Colonic mucosa (tissue), 4 donors: ENCODE results near the gene KLF3. TPM values are rescaled to one million over a fixed set of nuclear protein-coding genes. Genes with fewer than 3 reads are reported as not detected.

ENCODE experiments used
- DNase-seq: peaks from one replicate; pipeline ENCODE4 v3.0.0-alpha.2; 2020
- H3K27ac ChIP-seq: fragments of 200-600 bp; one replicate; pipeline ENCODE4 v1.8.0; 2021
- H3K27me3 ChIP-seq: fragments of 200-600 bp; one replicate; pipeline ENCODE4 v1.8.0; 2021
- H3K36me3 ChIP-seq: fragments of 200-600 bp; one replicate; pipeline ENCODE4 v1.8.0; 2021
- H3K4me1 ChIP-seq: fragments of 200-600 bp; one replicate; pipeline ENCODE4 v1.8.0; 2021; ENCODE audit warnings: mild to moderate bottlenecking
- H3K4me3 ChIP-seq: fragments of 200-600 bp; one replicate; pipeline ENCODE4 v1.8.0; 2021
- H3K9ac ChIP-seq, 2 donors: one replicate each; pipeline ENCODE4 v1.7.0; 2013; ENCODE audit warnings: control low read depth in 2 of 2, low read depth in 2 of 2, low read length in 2 of 2
- H3K9me3 ChIP-seq: fragments of 200-600 bp; one replicate; pipeline ENCODE4 v1.8.0; 2021
- intact Hi-C: fragments of 100-400 bp; cut with DNase I; formaldehyde crosslinking; loops from one replicate; pipeline ENCODE4 v1.14.1; 2022
- total RNA-seq, 2 donors: library from RNA; stranded (reverse); fragmentation: NEBNext Ultra II Directional in 1 of 2; extraction: Animal tissue kit (Norgen Biotek cat#: 25700) in 1 of 2; gene quantifications; one replicate each; pipeline ENCODE4 v1.2.1, GENCODE V29; 2021
- TF ChIP-seq, protein P1 (sequence below): fragments of 200-600 bp; IDR thresholded peaks from one replicate; pipeline ENCODE4 v1.8.0; 2022; ENCODE audit warnings: antibody characterized with exemption, mild to moderate bottlenecking
- donor health status: healthy.
- donor health status: DM: no; HTN: no; CAD: no.
- donor health status: DM: no; HTN: no; CAD: no.

The KLF3 gene
- total RNA-seq, 2 donors from 2014 or later, result 87.1 to 116 TPM

DNA sequence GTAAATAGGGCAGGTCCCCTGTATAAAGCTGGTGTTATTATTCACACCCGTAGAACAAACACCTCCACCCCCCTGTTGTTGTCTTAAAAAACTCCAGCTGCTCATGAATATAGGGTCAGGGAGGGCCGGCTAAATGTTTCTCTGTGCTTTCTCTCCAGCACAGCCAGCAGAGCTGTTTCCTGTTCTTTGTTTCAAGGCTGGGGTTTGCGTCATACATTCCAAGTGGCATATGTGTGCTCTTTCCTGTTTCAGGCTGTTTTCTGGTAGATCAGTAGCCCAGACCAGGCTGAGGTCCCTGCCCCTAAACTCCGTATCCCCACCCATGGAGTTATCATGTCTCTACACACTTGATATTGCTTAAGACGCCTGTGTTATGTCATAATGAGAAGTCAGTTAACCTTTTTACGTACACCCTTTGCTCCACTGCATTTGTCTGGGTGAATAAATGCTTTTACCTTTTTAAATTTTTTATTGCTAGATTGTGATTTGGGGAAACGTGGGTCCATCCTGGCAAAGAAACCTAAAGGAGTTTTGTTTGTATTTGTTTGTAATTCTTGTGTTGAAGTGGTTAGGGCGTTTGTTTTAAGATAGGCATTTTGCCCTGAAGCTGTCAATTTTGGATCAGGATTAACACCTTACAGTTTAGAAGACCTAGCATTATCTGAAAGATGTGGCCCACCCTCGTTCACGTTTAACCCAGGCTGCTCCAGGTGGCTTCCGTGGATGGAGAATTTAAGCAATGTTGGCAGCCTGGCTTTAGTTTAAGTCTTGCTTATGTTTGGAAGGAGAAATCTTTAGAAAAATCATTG, 3.3 kb downstream of the KLF3 start:
- TF ChIP-seq, protein P1, sequence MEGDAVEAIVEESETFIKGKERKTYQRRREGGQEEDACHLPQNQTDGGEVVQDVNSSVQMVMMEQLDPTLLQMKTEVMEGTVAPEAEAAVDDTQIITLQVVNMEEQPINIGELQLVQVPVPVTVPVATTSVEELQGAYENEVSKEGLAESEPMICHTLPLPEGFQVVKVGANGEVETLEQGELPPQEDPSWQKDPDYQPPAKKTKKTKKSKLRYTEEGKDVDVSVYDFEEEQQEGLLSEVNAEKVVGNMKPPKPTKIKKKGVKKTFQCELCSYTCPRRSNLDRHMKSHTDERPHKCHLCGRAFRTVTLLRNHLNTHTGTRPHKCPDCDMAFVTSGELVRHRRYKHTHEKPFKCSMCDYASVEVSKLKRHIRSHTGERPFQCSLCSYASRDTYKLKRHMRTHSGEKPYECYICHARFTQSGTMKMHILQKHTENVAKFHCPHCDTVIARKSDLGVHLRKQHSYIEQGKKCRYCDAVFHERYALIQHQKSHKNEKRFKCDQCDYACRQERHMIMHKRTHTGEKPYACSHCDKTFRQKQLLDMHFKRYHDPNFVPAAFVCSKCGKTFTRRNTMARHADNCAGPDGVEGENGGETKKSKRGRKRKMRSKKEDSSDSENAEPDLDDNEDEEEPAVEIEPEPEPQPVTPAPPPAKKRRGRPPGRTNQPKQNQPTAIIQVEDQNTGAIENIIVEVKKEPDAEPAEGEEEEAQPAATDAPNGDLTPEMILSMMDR, result no peak
- Histone ChIP-seq H3K4me3 (peak overlapping the region; percentile 80), H3K36me3 (no peaks in the 10 kb centered on the region), H3K4me1 (peaks cover 27% of the 10 kb centered on the region), H3K9me3 (no peaks in the 10 kb centered on the region), H3K27ac (peak overlapping the region; percentile 98), H3K27me3 (no peaks in the 10 kb centered on the region), H3K9ac (peak overlapping the region; percentile 78 to 98)
- peak; percentile 93 for DNase-seq
- intact Hi-C loops, result loop anchor here (2.0 kb wide), 1 partner anchor 348 kb away; no protein-coding TSS in a partner anchor

DNA sequence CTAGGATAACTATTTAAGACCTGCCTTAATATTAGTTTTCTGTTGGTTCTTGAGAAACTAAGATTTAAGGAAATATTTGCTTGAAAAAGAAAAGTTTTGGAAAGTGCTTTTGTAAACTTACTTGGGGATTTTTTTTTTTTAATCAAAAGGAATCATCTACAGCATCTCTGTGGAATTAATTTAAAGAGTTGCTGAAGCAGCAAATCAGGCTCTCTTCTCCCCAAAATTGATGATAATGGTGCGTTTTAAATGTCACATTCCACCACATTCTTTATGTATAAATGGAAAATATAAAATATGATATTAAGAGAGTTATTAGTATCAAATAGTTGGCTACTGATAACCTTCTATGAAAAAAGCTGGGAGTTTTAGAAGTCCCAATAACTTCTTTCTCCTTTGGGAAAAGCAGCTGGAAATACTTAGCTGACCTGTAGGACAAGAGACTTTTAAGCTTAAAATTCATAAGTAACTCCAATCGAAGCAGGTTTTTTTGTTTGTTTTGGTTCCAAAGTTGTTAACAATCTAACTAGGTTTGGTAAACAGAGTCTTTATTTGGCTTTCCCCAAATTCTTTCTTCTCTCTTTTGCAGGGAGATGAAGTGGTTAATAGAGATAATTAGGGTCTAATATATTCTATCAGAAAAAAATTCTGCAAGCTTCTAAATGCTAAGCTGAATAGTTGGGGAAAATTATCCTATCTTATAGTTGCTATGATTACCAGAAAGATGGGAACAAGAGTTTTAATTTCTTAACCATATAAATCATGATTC, 4.4 kb downstream of the KLF3 start:
- no peak for DNase-seq
- Histone ChIP-seq H3K9ac (peak overlapping the region in 1 of 2 donors; percentile 88), H3K9me3 (no peaks in the 10 kb centered on the region), H3K4me1 (peaks cover 30% of the 10 kb centered on the region), H3K27ac (peak overlapping the region; percentile 98), H3K4me3 (no peak overlapping the region), H3K36me3 (no peaks in the 10 kb centered on the region), H3K27me3 (no peaks in the 10 kb centered on the region)
- TF ChIP-seq, protein P1, result no peak
- intact Hi-C loops, result no loop called here

DNA sequence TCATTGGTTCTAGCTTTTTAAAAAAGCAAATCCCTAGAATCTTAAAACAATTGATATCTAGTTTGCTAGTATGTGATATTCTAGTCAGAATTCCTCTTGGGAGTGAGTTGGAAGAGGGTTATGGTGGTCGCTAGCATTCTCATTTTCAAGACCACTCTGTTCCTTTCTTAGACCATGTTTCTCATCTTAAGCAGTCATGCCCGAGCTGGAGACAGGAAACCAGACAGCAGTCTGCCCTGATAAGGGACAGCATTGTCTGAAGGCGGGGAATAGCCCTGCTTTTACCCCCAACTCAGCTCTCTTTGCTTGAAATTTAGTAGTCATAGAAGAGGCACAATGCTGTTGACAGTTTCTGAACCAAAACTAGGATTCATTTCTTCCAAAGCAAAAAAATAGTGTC, 5.2 kb downstream of the KLF3 start:
- Histone ChIP-seq H3K27ac (peak overlapping the region; percentile 98), H3K9me3 (no peaks in the 10 kb centered on the region), H3K27me3 (no peaks in the 10 kb centered on the region), H3K4me1 (peaks cover 32% of the 10 kb centered on the region), H3K9ac (peak overlapping the region; percentile 51 to 88), H3K4me3 (no peak overlapping the region), H3K36me3 (no peaks in the 10 kb centered on the region)
- TF ChIP-seq, protein P1, result no peak
- intact Hi-C loops, result no loop called here
- no peak for DNase-seq

DNA sequence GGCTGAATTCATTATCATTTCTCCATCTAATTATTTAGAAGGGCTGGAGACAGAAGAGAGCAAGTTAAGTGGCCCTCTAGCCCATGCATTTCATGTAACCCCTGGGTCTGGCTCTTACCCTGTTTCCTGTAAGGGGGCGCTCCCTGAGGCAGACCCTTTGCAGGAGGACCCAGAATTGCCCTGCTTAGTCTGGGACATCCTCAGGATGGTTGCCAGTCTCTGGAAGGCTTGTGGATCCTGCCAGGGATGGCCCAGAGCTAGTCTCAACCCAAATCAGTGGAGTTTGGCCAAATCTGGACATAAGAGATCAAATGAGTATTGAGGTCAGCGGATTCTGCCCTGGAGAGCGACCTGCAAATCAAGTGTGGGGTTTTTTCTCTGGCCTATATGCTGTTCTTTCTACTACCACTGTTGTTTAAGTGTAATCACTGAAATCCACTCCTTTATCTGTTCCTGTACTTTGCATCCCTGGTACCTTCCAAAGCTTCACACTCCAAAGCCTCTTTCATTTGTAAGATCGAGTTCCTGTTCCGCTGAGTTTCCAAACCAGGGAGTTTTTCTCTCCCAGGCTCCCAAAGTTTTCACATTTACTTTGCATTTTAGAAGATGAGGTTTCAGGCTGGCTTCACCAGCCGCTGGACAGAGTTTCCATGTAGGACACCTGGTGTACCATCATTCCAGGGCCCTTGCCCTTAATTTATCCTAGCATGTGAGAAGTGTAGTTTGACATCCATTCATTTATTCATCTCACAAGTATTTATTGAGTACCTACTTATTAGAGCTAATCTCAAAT, 6.3 kb downstream of the KLF3 start:
- Histone ChIP-seq H3K9ac (peak overlapping the region; percentile 49 to 96), H3K9me3 (no peaks in the 10 kb centered on the region), H3K27ac (peak overlapping the region; percentile 98), H3K27me3 (no peaks in the 10 kb centered on the region), H3K4me3 (peak overlapping the region; percentile 3), H3K36me3 (no peaks in the 10 kb centered on the region), H3K4me1 (peaks cover 32% of the 10 kb centered on the region)
- TF ChIP-seq, protein P1, result no peak
- intact Hi-C loops, result loop anchor here (10.0 kb wide), 1 partner anchor 606 kb away; no protein-coding TSS in a partner anchor
- peak; percentile 28 for DNase-seq
